Astrocyte (in vitro differentiated cells and primary cell): ENCODE results near the gene PDSS2.

Experiments used
- EZH2 ChIP-seq: IDR thresholded peaks from 2 replicates; pipeline ENCODE4 v1.6.1; 2012; ENCODE audit warnings: mild to moderate bottlenecking, low read length, inconsistent platforms; ENCODE audit not compliant: insufficient read depth
- TF ChIP-seq, protein P1 (sequence below): IDR thresholded peaks from 2 replicates; pipeline ENCODE4 v1.5.1; 2011; ENCODE audit warnings: low read depth, mild to moderate bottlenecking, inconsistent platforms, low read length, moderate library complexity; ENCODE audit not compliant: insufficient read depth

DNA sequence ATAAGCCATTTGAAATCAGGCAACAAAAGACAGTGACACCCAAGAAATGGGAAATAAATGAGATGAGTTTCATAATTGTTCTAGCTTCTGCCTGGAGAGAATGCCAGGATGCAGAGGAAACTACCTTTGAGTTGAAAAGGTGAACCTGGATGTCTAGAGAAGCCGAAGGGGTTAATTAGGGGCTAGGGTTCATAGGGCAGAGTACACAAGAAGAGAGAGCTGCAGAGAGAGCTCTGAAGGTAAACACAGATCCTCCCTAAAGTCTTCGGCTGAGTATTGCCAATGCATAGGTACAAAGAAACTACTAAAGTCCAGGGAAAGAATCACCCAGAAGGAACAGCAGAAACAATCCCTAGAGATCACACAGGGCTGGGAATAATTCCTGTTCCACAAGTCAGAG lies 224.4 kb downstream of the PDSS2 start:
- TF ChIP-seq, protein P1, sequence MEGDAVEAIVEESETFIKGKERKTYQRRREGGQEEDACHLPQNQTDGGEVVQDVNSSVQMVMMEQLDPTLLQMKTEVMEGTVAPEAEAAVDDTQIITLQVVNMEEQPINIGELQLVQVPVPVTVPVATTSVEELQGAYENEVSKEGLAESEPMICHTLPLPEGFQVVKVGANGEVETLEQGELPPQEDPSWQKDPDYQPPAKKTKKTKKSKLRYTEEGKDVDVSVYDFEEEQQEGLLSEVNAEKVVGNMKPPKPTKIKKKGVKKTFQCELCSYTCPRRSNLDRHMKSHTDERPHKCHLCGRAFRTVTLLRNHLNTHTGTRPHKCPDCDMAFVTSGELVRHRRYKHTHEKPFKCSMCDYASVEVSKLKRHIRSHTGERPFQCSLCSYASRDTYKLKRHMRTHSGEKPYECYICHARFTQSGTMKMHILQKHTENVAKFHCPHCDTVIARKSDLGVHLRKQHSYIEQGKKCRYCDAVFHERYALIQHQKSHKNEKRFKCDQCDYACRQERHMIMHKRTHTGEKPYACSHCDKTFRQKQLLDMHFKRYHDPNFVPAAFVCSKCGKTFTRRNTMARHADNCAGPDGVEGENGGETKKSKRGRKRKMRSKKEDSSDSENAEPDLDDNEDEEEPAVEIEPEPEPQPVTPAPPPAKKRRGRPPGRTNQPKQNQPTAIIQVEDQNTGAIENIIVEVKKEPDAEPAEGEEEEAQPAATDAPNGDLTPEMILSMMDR = no peak
- TF ChIP-seq EZH2 = no peak
